HCT116 (cell line): ENCODE measurements around the gene GEMIN5. TPM values are rescaled to one million over a fixed set of nuclear protein-coding genes. Genes with fewer than 3 reads are reported as not detected.

Experiments
- ATAC-seq: fragments of 200-7000 bp; cut with Tn5 transposase; 2 replicates; pipeline ENCODE4 v1.9.1; 2020; ENCODE audit warnings: mild to moderate bottlenecking, moderate library complexity
- BruUV-seq: library from RNA; stranded (reverse); fragments of 400-500 nt; replicated peaks from 2 replicates; lab custom pipeline; 2021; lab: Mats Ljungman, UMichigan
- CTCF ChIA-PET: fragments of 300-600 bp; sonication (Branson Sonifier 250); formaldehyde crosslinking; loops from one replicate; lab custom pipeline; 2021; ENCODE audit warnings: antibody characterized with exemption; lab: Charles Lee
- POLR2A ChIA-PET: fragments of 300-600, 350-600 bp; sonication (Branson Sonifier 250); formaldehyde crosslinking; loops from one replicate; lab custom pipeline; 2021; ENCODE audit warnings: antibody characterized with exemption; lab: Charles Lee
- RAD21 ChIA-PET, 2 experiments: fragments of 300-600 bp; sonication (Branson Sonifier 250); formaldehyde crosslinking; loops; one replicate each; lab custom pipeline; 2023; ENCODE audit warnings: low total read pairs in 2 of 2; ENCODE audit not compliant: uncharacterized antibody in 2 of 2, unreplicated experiment in 2 of 2, low non-redundant PET in 1 of 2; lab: Charles Lee
- DNase-seq: peaks from one replicate; pipeline ENCODE4 v3.0.0-alpha.2; 2010; ENCODE audit warnings: low read depth, low spot score
- H2AFZ ChIP-seq: fragments of 200-600 bp; shearing (Covaris generic), sonication (generic); 2 replicates; pipeline ENCODE4 v1.6.1; 2017; ENCODE audit warnings: low read depth, mixed run types, mixed read lengths, antibody characterized with exemption, low read length; ENCODE audit not compliant: poor library complexity, severe bottlenecking
- H3K27ac ChIP-seq: 2 replicates; pipeline ENCODE4 v1.5.1; 2012; ENCODE audit warnings: low read depth, low read length
- H3K27me3 ChIP-seq: fragments of 200-600 bp; sonication (generic); 2 replicates; pipeline ENCODE4 v1.6.1; 2016; ENCODE audit warnings: mixed run types, low read length, mixed read lengths; ENCODE audit not compliant: insufficient read depth
- H3K36me3 ChIP-seq, 2 experiments: fragments of 200-500 bp in 1 of 2; fragments of 200-600 bp in 1 of 2; sonication (Bioruptor generic) in 1 of 2; sonication (generic) in 1 of 2; 2 replicates each; pipeline versions ENCODE4 v1.5.1 to v1.6.1; 2014 to 2016; ENCODE audit warnings: low read length in 2 of 2, inconsistent platforms in 1 of 2, mixed read lengths in 1 of 2, mixed run types in 1 of 2; ENCODE audit not compliant: insufficient read depth in 2 of 2, control insufficient read depth in 1 of 2
- H3K4me1 ChIP-seq, 2 experiments: fragments of 200-600 bp in 1 of 2; sonication (generic) in 1 of 2; 2 replicates each; pipeline versions ENCODE4 v1.5.1 to v1.6.1; 2012 to 2017; ENCODE audit warnings: low read length in 2 of 2, inconsistent platforms in 1 of 2, mild to moderate bottlenecking in 1 of 2, mixed read lengths in 1 of 2, mixed run types in 1 of 2, moderate library complexity in 1 of 2; ENCODE audit not compliant: insufficient read depth in 2 of 2, control insufficient read depth in 1 of 2
- H3K4me2 ChIP-seq: fragments of 200-600 bp; sonication (generic); 2 replicates; pipeline ENCODE4 v1.6.1; 2017; ENCODE audit warnings: mixed run types, low read length, mixed read lengths
- H3K4me3 ChIP-seq, 2 experiments: fragments of 200-600 bp in 1 of 2; sonication (generic) in 1 of 2; replicated peaks in 1 of 2; 2 replicates each; pipeline ENCODE4 v1.5.1; 2011 to 2016; ENCODE audit warnings: low read length in 2 of 2, control low read depth in 1 of 2, low read depth in 1 of 2, mild to moderate bottlenecking in 1 of 2, mixed read lengths in 1 of 2, mixed run types in 1 of 2
- H3K79me2 ChIP-seq: fragments of 200-600 bp; sonication (generic); 2 replicates; pipeline ENCODE4 v1.6.1; 2017; ENCODE audit warnings: mild to moderate bottlenecking, mixed run types, low read length, moderate library complexity, mixed read lengths; ENCODE audit not compliant: insufficient read depth
- H3K9ac ChIP-seq: fragments of 200-600 bp; sonication (generic); 2 replicates; pipeline ENCODE4 v1.6.1; 2016; ENCODE audit warnings: low read length, mixed read lengths
- H3K9me2 ChIP-seq: fragments of 200-600 bp; sonication (generic), shearing (Covaris generic); 2 replicates; pipeline ENCODE4 v1.6.1; 2017; ENCODE audit warnings: mixed run types, mild to moderate bottlenecking, moderate library complexity; ENCODE audit not compliant: insufficient read depth
- H3K9me3 ChIP-seq, 2 experiments: fragments of 200-500 bp in 1 of 2; fragments of 200-600 bp in 1 of 2; sonication (Bioruptor generic) in 1 of 2; sonication (generic) in 1 of 2; 2 replicates each; pipeline ENCODE4 v1.6.1; 2014 to 2017; ENCODE audit warnings: low read length in 2 of 2, mixed read lengths in 2 of 2, inconsistent platforms in 1 of 2, low read depth in 1 of 2, mild to moderate bottlenecking in 1 of 2, mixed run types in 1 of 2, moderate library complexity in 1 of 2; ENCODE audit not compliant: control insufficient read depth in 1 of 2, insufficient read depth in 1 of 2
- H4K20me1 ChIP-seq: fragments of 200-600 bp; sonication (generic), shearing (Covaris generic); 2 replicates; pipeline ENCODE4 v1.6.1; 2017; ENCODE audit warnings: mixed run types, mild to moderate bottlenecking, moderate library complexity; ENCODE audit not compliant: insufficient read depth
- CBX3 ChIP-seq: IDR thresholded peaks from 2 replicates; pipeline ENCODE4 v1.6.1; 2012; ENCODE audit warnings: low read depth
- EZH2 ChIP-seq: fragments of 200-600 bp; sonication (generic); IDR thresholded peaks from 2 replicates; pipeline ENCODE4 v1.6.1; 2017; ENCODE audit warnings: antibody characterized with exemption, mixed run types
- FOSL1 ChIP-seq: IDR thresholded peaks from 2 replicates; pipeline ENCODE4 v1.6.1; 2012; ENCODE audit warnings: low read depth
- JUND ChIP-seq: IDR thresholded peaks from 2 replicates; pipeline ENCODE4 v1.6.1; 2012
- SIN3A ChIP-seq: IDR thresholded peaks from 2 replicates; pipeline ENCODE4 v1.6.1; 2012; ENCODE audit warnings: low read depth
- SRF ChIP-seq: IDR thresholded peaks from 2 replicates; pipeline ENCODE4 v1.6.1; 2012; ENCODE audit warnings: low read depth
- TCF7L2 ChIP-seq: IDR thresholded peaks from 2 replicates; pipeline ENCODE4 v1.7.0; 2011; ENCODE audit warnings: borderline replicate concordance, inconsistent platforms; ENCODE audit not compliant: insufficient read depth, insufficient read length; ENCODE audit errors: extremely low read depth
- intact Hi-C: fragments of 100-400 bp; cut with micrococcal nuclease; formaldehyde crosslinking; loops from 2 replicates; pipeline ENCODE4 v1.10.0; 2022
- total RNA-seq: library from RNA; stranded (reverse); gene quantifications from one replicate; pipeline ENCODE4 v1.2.1, GENCODE V29; 2021; ENCODE audit not compliant: unreplicated experiment
- TF ChIP-seq, protein P1 (sequence below): IDR thresholded peaks from 2 replicates; pipeline ENCODE4 v1.6.1; 2012; ENCODE audit warnings: low read depth
- TF ChIP-seq, protein P2 (sequence below), 3 experiments: fragments of 200-600 bp in 1 of 3; sonication (generic) in 1 of 3; IDR thresholded peaks in 2 of 3; conservative IDR thresholded peaks in 1 of 3; 2 replicates each; pipeline ENCODE4 v1.5.1; 2012 to 2017; ENCODE audit warnings: low read depth in 2 of 3, low read length in 2 of 3, antibody characterized with exemption in 1 of 3, borderline replicate concordance in 1 of 3, control low read depth in 1 of 3, mild to moderate bottlenecking in 1 of 3, mixed read lengths in 1 of 3, mixed run types in 1 of 3, moderate library complexity in 1 of 3; ENCODE audit not compliant: insufficient read depth in 1 of 3

The GEMIN5 gene
- total RNA-seq, 1 experiment from 2014 or later = 35.9 TPM

DNA sequence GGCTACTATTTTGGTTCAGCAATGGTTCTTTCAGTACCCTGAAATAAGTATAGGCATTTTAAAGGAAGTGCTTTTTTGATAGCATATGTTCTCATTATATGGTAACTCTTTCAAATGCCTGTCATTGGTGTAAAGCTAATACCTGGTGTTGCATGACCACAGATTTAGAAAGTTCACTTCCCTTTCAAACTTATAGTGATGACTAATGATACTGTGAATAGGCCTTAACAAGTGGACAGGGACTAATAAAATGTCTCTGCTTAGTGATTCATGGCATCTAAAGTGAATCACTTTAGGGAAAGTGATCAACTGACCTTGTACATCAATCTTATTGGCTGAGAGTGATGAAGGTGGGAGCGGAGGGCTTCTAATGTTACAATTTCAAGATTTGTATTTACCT lies 24.5 kb upstream of the GEMIN5 start:
- H3K27ac ChIP-seq = no peak overlapping the region
- H3K27me3 ChIP-seq = no peaks in the 10 kb centered on the region
- no peak overlapping the region for H3K9ac ChIP-seq
- ATAC-seq = no peak
- peaks cover 10 to 11% of the 10 kb centered on the region in 2 experiments; a peak in 2 of 4 replicates for H3K36me3 ChIP-seq
- H3K4me3 ChIP-seq = no peak overlapping the region
- BruUV-seq = no TSS peak
- H3K4me1 ChIP-seq = no peaks in the 10 kb centered on the region
- RAD21 ChIA-PET = no interaction called here
- CTCF ChIA-PET = no interaction called here
- POLR2A ChIA-PET = interaction anchor here (1.1 kb wide), 1 partner anchor 25 kb away, joined by 3 read pairs; the partner anchor contains the start of gene GEMIN5
- H3K9me3 ChIP-seq = no peaks in the 10 kb centered on the region
- TF ChIP-seq JUND = no peak
- TF ChIP-seq SIN3A = no peak
- no peak for TF ChIP-seq CBX3
- TF ChIP-seq, protein P1, sequence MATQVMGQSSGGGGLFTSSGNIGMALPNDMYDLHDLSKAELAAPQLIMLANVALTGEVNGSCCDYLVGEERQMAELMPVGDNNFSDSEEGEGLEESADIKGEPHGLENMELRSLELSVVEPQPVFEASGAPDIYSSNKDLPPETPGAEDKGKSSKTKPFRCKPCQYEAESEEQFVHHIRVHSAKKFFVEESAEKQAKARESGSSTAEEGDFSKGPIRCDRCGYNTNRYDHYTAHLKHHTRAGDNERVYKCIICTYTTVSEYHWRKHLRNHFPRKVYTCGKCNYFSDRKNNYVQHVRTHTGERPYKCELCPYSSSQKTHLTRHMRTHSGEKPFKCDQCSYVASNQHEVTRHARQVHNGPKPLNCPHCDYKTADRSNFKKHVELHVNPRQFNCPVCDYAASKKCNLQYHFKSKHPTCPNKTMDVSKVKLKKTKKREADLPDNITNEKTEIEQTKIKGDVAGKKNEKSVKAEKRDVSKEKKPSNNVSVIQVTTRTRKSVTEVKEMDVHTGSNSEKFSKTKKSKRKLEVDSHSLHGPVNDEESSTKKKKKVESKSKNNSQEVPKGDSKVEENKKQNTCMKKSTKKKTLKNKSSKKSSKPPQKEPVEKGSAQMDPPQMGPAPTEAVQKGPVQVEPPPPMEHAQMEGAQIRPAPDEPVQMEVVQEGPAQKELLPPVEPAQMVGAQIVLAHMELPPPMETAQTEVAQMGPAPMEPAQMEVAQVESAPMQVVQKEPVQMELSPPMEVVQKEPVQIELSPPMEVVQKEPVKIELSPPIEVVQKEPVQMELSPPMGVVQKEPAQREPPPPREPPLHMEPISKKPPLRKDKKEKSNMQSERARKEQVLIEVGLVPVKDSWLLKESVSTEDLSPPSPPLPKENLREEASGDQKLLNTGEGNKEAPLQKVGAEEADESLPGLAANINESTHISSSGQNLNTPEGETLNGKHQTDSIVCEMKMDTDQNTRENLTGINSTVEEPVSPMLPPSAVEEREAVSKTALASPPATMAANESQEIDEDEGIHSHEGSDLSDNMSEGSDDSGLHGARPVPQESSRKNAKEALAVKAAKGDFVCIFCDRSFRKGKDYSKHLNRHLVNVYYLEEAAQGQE = no peak
- no peak for TF ChIP-seq TCF7L2
- TF ChIP-seq FOSL1 = no peak
- no peak for TF ChIP-seq EZH2
- TF ChIP-seq, protein P2, sequence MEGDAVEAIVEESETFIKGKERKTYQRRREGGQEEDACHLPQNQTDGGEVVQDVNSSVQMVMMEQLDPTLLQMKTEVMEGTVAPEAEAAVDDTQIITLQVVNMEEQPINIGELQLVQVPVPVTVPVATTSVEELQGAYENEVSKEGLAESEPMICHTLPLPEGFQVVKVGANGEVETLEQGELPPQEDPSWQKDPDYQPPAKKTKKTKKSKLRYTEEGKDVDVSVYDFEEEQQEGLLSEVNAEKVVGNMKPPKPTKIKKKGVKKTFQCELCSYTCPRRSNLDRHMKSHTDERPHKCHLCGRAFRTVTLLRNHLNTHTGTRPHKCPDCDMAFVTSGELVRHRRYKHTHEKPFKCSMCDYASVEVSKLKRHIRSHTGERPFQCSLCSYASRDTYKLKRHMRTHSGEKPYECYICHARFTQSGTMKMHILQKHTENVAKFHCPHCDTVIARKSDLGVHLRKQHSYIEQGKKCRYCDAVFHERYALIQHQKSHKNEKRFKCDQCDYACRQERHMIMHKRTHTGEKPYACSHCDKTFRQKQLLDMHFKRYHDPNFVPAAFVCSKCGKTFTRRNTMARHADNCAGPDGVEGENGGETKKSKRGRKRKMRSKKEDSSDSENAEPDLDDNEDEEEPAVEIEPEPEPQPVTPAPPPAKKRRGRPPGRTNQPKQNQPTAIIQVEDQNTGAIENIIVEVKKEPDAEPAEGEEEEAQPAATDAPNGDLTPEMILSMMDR (IDR thresholded peaks at IDR 0.05 in 2 of 3, conservative IDR thresholded peaks at IDR 0.05 in 1 of 3; ENCODE audit: borderline replicate concordance in 1 of 3, insufficient read depth in 1 of 3, low read depth in 2 of 3, low read length in 2 of 3) = no peak
- no peak for TF ChIP-seq SRF
- DNase-seq = no peak
- H3K9me2 ChIP-seq = no peaks in the 10 kb centered on the region
- intact Hi-C loops = no loop called here
- H4K20me1 ChIP-seq = no peaks in the 10 kb centered on the region
- no peak overlapping the region for H3K4me2 ChIP-seq
- peaks cover 5% of the 10 kb centered on the region; the same call in 1 of the 2 replicates for H3K79me2 ChIP-seq
- H2AFZ ChIP-seq = no peak overlapping the region
